Stimulated activated CD8-positive, alpha-beta memory T cell treated with anti-CD3 and anti-CD28 coated beads, Interleukin-15, amount 100 ng/mL, for 4 hours (primary cell): ENCODE measurements around the gene TRPV3.

Source experiments
- DNase-seq, 2 donors: peaks; one replicate each; pipeline ENCODE4 v3.0.0-alpha.2; 2020; ENCODE audit warnings: low read depth in 2 of 2

The TRPV3 gene

DNA sequence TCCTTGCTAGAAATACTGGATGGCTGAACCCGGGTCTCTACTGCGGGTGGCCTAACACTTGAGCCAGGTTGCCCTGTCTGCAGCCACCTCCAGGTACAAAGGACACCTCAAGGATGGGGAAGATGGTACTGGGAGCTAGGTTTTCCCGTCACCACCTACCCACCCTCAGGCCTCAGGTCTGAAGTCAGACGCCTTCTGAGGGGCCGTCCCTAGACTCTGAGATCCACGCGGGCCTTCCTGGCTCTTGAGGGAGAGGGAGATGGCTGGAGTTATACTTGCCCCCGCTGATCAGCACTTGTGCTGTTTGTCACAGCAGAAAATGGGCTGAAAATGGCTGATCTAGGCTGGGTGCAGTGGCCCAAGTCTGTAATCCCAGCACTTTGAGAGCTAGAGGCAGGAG lies 10.6 kb downstream of the TRPV3 start:
- no peak for DNase-seq

- no peak for DNase-seq
Observed at GRCh38 chr17:3546521-3546920, 11.1 kb downstream of the TRPV3 start.

GRCh38 chr17:3545151-3545550 lies 12.5 kb downstream of the TRPV3 start:
- no peak for DNase-seq

- DNase-seq: no peak
Observed at GRCh38 chr17:3544365-3544764, 13.2 kb downstream of the TRPV3 start.

DNA sequence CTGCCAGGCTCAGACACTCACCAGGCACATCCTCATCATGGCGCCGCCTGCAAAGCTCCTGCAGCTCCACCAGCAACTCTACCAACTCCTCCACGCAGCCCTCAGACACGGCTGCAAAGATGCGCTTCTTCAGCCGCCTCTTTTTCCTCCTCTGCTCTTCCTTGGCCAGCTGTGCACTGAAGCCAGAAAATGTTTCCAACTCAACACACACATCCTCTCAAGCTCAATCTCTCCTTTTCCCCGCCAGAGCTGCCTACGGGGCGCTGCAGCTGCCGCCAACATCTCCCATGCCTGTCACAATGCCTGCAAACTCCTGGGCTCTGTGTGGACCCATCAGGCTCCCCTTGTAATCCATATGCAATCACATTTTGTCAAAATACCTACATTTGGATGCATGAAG lies 14.2 kb downstream of the TRPV3 start:
- no peak for DNase-seq

DNA sequence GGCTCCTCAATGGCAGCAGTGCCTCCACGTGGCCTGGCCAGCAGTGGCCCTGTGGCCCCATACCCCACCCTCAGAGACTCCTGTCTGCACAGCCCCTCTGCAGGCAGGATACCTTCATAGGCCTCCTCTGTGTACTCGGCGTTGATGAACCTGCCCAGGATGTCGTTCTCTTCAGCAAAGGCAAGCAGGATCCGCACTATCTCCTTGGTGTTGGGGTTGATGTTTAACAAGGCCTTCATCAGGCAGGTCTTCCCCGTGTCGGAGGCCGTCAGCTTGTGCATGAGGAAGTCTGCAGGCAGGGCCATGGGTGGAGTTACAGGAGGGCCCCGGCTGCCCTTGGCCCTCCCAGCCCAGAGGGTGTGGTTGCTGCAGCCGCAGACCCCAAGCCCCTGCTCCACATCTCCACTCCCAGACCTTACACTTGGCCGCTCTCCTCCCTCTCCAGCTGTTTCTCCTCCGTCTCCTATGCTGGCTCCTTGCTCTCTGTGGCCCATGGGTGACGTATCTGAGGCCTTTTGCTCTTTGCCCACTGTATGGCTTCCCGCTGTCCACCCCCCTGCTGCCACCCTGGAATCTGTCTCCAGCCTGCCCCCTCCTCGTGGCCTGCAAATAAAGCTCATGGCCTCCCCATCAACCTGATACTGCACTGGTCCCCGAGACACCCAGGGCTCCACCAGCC lies 15.1 kb downstream of the TRPV3 start:
- DNase-seq: no peak

GRCh38 chr17:3539881-3540540 lies 17.6 kb downstream of the TRPV3 start:
- DNase-seq: no peak

DNA sequence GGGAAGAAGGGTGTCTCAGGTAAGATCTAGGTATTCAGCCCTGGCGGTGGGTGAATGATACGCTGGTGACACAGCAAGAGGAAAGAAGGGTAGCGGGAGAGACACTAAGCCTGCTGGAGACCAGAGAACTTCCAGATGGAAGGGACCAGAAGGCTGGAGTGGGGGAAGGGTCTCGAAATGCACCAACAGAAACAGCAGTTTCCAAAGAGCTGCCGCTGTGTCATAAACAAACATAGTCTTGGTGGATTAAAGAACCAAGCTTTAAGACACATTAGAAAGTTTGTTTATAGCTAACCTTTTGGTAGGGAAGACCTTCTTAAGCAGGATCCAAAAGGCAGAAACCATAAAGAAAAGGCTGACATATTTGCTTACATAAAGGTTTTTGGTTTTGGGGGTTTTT lies 20.9 kb downstream of the TRPV3 start:
- no peak for DNase-seq

DNA sequence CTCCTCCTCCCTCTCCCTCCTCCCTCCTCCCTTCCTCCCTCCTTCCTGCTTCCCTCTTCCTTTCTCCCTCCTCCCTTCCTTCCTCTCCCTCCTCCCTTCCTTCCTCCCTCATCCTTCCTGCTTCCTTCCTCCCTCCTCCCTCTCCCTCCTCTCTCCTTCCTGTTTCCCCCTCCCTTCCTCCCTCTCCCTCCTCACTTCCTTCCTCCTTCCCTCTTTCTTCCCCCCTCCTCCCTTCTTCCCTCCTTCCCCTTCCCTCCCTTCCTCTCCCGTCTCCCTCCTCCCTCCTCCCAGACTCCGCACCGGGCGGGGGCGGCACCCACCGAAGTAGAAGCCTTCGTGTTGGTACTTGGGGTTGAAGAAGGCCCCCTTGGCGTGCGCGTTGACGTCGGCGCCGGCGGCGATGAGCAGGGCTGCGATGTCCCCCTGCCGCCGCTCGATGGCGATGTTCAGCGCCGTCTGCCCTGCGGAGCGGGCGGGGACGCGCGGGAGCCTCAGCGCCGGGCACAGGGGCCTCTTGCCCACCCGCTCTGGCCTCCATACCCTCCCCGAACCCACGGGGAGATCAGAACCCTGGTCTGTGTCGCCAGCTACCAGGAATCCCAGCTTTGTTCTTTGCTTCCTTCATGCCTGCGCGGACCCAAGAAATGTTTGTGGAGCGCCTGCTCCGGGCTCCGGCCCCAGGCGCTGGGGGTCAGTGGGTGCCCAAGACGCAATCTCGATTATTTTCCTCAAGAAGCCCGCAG lies 22.2 kb downstream of the TRPV3 start:
- DNase-seq: peak in 1 of 2 donors; percentile 10

GRCh38 chr17:3534881-3535252 lies 22.7 kb downstream of the TRPV3 start:
- no peak for DNase-seq

- no peak for DNase-seq
Observed at GRCh38 chr17:3533752-3534151, 23.9 kb downstream of the TRPV3 start.

DNA sequence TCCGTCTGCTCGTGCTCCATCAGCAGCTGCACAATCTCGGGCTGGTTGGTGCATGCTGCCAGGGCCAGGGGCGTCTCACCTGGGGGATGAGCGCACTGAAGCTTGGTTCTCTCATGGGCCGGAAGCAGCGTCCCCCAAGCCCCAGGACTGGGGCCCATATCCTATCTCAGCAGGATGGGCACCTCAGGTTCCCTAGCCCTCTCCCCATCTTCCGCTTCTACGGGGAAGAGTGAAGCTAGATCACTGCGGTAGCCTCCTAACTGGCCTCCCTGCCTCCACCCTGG lies 24.8 kb downstream of the TRPV3 start:
- DNase-seq: no peak

DNA sequence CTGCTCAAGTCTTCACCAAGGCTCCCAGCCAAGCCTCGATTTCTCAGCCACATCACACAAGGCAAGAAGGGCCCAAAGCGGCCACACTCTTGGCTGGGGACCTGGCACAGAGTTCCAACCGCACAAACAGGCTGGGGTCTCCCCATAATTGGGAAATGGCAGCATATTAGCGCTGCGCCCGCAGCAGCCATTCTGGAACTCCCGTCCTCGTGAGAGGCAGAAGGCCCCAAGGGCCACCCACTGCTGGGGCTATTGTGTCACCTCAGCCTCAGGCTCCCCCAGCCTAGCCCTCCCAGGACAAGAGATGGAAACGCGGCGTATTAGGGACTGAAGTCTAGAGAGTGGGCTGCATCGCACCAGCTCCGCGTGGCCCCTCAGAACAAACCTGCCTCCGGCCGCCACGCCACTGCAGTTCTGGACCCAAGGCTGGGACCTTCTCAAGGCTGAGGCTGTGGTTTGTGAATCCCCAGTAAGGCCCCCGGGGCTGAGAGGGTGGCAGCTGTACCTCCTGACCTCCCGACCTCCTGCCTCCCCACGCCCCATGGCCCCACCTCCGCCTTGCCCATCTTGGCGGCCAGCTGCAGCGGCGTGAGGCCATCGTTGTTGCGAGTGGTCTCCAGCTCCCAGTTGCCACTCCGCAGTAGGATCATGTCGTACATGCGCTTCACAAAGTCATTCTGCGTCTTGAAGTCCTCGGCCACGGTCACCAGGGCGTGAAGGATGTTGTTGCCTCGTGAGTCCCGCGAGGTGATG lies 25.3 kb downstream of the TRPV3 start:
- no peak for DNase-seq

DNA sequence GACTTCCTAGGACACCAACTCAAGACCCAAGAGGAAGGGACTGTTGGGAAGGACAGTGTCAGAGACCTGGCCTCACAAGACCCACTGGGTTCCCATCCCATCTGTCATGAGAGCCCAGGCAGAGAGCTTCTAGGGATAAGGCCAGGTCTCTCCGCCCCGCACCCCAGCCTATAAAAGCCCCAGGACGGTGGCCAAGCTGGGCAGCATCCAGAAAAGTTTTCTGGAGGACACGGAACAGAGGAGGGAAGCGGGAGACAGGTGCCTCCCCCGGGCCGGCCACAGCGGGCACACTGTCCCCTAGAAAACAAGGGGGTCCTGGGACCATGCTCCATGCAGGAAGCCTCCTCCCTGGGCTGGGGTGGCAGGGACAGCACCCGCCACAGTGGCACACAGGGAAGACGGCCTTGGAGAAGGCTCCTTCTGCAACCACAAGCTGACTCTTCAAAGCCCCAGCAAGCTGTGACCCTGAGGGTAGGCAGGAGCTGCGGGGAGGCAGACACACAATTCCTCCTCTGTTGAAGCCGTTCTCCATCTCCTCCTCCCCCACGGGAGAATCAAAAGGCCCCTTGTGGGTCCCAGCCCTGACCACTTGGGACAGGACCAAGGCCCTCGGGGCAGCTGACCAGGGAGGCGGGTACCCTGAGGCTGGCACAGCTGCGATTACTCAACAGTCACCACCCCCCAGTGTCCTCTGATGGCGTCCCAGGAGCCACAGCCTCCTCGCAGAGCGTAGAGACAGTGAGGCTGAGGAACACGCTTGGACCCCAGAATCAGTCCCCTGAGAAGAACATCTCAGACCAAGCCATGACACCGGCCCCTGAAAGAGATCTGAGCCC lies 26.1 kb downstream of the TRPV3 start:
- DNase-seq: no peak

GRCh38 chr17:3529817-3530741 lies 27.5 kb downstream of the TRPV3 start:
- DNase-seq: no peak

GRCh38 chr17:3528880-3529511 lies 28.6 kb downstream of the TRPV3 start:
- DNase-seq: no peak

DNA sequence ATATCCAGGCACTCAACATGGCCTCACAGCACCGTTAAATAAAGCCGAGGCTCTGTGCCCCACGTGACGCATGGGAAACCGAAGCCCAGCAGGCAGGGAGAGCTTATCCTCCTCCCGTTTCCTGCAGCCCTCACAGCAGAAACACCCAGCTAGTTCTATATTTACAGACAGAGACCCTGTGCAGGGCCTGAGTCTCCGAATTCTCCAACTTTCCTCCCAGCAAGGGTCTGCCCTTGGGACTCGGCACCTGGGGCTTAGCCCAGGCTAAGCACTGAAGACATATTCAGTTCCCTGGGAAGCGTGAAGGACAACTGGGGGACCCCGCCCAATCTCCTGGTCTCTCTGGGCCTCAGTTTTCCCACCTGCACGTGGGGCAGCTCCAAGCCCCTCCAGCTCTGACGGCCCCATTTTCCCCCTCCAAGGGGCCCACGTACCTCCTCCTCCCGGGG lies 29.2 kb downstream of the TRPV3 start:
- no peak for DNase-seq

- DNase-seq: no peak
Observed at GRCh38 chr17:3527896-3528295, 29.7 kb downstream of the TRPV3 start.

GRCh38 chr17:3527468-3527867 lies 30.1 kb downstream of the TRPV3 start:
- no peak for DNase-seq

GRCh38 chr17:3526971-3527370 lies 30.6 kb downstream of the TRPV3 start:
- DNase-seq: no peak
